LNCaP clone FGC (cell line): ENCODE measurements around the gene MAML3.

Experiments used
- DNase-seq: peaks from one replicate; pipeline ENCODE4 v3.0.0-alpha.2; 2011; ENCODE audit warnings: low read depth
- H3K4me3 ChIP-seq: 2 replicates; pipeline ENCODE4 v1.5.1; 2011; ENCODE audit warnings: mild to moderate bottlenecking, low read depth, low read length, control low read depth
- CTCF ChIP-seq: IDR thresholded peaks from 2 replicates; pipeline ENCODE4 v1.5.1; 2012; ENCODE audit warnings: mild to moderate bottlenecking; ENCODE audit not compliant: control insufficient read depth, insufficient read depth; ENCODE audit errors: extremely low read depth

Gene MAML3

GRCh38 chr4:139985401-139985800, 168.6 kb downstream of the MAML3 start:
- DNase-seq: no peak
- TF ChIP-seq CTCF: no peak
- no peak overlapping the region for H3K4me3 ChIP-seq

- no peak for TF ChIP-seq CTCF
- no peak for DNase-seq
Observed at GRCh38 chr4:139984471-139984870, 169.5 kb downstream of the MAML3 start.

GRCh38 chr4:139978692-139979091, 175.3 kb downstream of the MAML3 start:
- DNase-seq: no peak
- no peak for TF ChIP-seq CTCF
- H3K4me3 ChIP-seq: no peak overlapping the region

More at GRCh38 chr4:139984471-139984870, 169.5 kb downstream of the MAML3 start:
- H3K4me3 ChIP-seq: no peak overlapping the region

GRCh38 chr4:139977838-139978609, 176.0 kb downstream of the MAML3 start:
- no peak overlapping the region for H3K4me3 ChIP-seq
- no peak for DNase-seq
- TF ChIP-seq CTCF: no peak

- H3K4me3 ChIP-seq: no peak overlapping the region
- no peak for TF ChIP-seq CTCF
- DNase-seq: peak; percentile 67
Observed at GRCh38 chr4:139975830-139976272, 178.1 kb downstream of the MAML3 start.

- no peak for TF ChIP-seq CTCF
- H3K4me3 ChIP-seq: no peak overlapping the region
- no peak for DNase-seq
Observed at GRCh38 chr4:139973616-139974015, 180.4 kb downstream of the MAML3 start.

GRCh38 chr4:139973015-139973414, 181.0 kb downstream of the MAML3 start:
- no peak for DNase-seq
- no peak for TF ChIP-seq CTCF
- no peak overlapping the region for H3K4me3 ChIP-seq
